ENCODE measurements around the gene WDR81.
"Not testable (repeated sequence)": the region's sequence is repeated elsewhere in the genome, so short reads cannot be mapped to it uniquely, and the experiment has no call there.

WDR81 gene

GRCh38 chr17:1730326-1731193 lies 6.1 kb downstream of the WDR81 start:
- DNase-seq (ENCODE audit: low spot score) = peak; percentile 89

GRCh38 chr17:1731194-1731506 lies 6.6 kb downstream of the WDR81 start:
- no peak for DNase-seq (ENCODE audit: low spot score)

- DNase-seq (ENCODE audit: low spot score) = no peak
Measured at GRCh38 chr17:1732241-1732832, 7.8 kb downstream of the WDR81 start.

- DNase-seq (ENCODE audit: low spot score) = no peak
Measured at GRCh38 chr17:1732833-1733321, 8.4 kb downstream of the WDR81 start.

GRCh38 chr17:1733759-1734158 lies 9.3 kb downstream of the WDR81 start:
- no peak for DNase-seq (ENCODE audit: low spot score)

GRCh38 chr17:1735418-1735817 lies 10.9 kb downstream of the WDR81 start:
- DNase-seq (ENCODE audit: low spot score) = no peak

GRCh38 chr17:1735834-1736347 lies 11.4 kb downstream of the WDR81 start:
- no peak for DNase-seq (ENCODE audit: low spot score)

- DNase-seq (ENCODE audit: low spot score) = peak; percentile 50
Measured at GRCh38 chr17:1736348-1737281, 12.1 kb downstream of the WDR81 start.

GRCh38 chr17:1737531-1738291 lies 13.2 kb downstream of the WDR81 start:
- DNase-seq (ENCODE audit: low spot score) = no peak

GRCh38 chr17:1741899-1742298 lies 17.4 kb downstream of the WDR81 start:
- not testable (repeated sequence) for DNase-seq (ENCODE audit: low spot score)

- DNase-seq (ENCODE audit: low spot score) = no peak
Measured at GRCh38 chr17:1742371-1743087, 18.0 kb downstream of the WDR81 start, which contains the start of gene SERPINF2. TSS of gene SERPINF2 (plus strand) at chr17:1742871. CDS start at chr17:1744996, 2,125 bp downstream.

GRCh38 chr17:1743088-1743439 lies 18.6 kb downstream of the WDR81 start:
- no peak for DNase-seq (ENCODE audit: low spot score)

- DNase-seq (ENCODE audit: low spot score) = no peak
Measured at GRCh38 chr17:1744551-1745512, 20.3 kb downstream of the WDR81 start.

- DNase-seq (ENCODE audit: low spot score) = no peak
Measured at GRCh38 chr17:1745513-1746020, 21.1 kb downstream of the WDR81 start.

- DNase-seq (ENCODE audit: low spot score) = no peak
Measured at GRCh38 chr17:1746975-1747543, 22.6 kb downstream of the WDR81 start.

- no peak for DNase-seq (ENCODE audit: low spot score)
Measured at GRCh38 chr17:1750628-1751027, 26.1 kb downstream of the WDR81 start.

GRCh38 chr17:1752425-1753262 lies 28.1 kb downstream of the WDR81 start:
- DNase-seq (ENCODE audit: low spot score) = no peak
